Hepatocyte (in vitro differentiated cells): ENCODE data around the gene MPHOSPH6.

Experiments used
- CTCF ChIP-seq: fragments of 200-600 bp; sonication (generic); IDR thresholded peaks from 2 replicates; pipeline ENCODE4 v1.5.1; 2016; ENCODE audit warnings: antibody characterized with exemption, mild to moderate bottlenecking; ENCODE audit not compliant: poor library complexity
- EZH2 ChIP-seq: fragments of 200-600 bp; sonication (generic); IDR thresholded peaks from 2 replicates; pipeline ENCODE4 v1.6.1; 2016; ENCODE audit warnings: antibody characterized with exemption, mild to moderate bottlenecking, borderline replicate concordance
- EZH2phosphoT487 ChIP-seq: fragments of 200-600 bp; sonication (generic); IDR thresholded peaks from one replicate; pipeline ENCODE4 v1.6.1; 2018; ENCODE audit warnings: antibody characterized with exemption, mild to moderate bottlenecking, low read depth, moderate library complexity; ENCODE audit not compliant: unreplicated experiment, severe bottlenecking

DNA sequence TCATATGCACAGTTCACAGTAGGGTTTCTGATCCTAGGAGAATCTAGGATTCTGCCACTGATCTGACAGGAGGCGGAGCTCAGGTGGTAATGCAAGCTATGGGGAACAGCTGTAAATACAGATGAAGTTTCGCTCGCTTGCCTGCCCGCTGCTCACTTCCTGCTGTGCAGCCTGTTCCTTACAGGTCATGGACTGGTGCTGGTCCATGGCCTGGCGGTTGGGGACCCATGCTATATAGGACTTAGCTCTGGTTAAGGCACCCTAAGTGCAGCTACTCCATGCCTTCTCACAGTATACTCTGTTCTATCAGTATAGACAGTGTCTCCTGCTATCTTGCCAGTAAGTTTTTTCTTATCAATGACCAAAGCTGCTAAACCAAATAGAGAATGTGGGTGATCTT lies 2.4 kb downstream of the MPHOSPH6 start:
- TF ChIP-seq CTCF (no peak), EZH2phosphoT487 (no peak), EZH2 (no peak)
